Superior temporal gyrus (tissue), 1 donor: ENCODE results near the gene DOCK8.
"Not testable (repeated sequence)": the region's sequence is repeated elsewhere in the genome, so short reads cannot be mapped to it uniquely, and the experiment has no call there.

Experiments
- DNase-seq: peaks from one replicate; pipeline ENCODE4 v3.0.0-alpha.2; 2016; ENCODE audit errors: extremely low spot score

DOCK8 gene

GRCh38 chr9:214648-215493 lies at the start of gene DOCK8:
DOCK8 (plus strand) TSS chr9:214865; CDS start chr9:214977, 112 bp downstream.
- DNase-seq, result peak; percentile 1

GRCh38 chr9:169757-170156 lies 44.9 kb upstream of the DOCK8 start:
- not testable (repeated sequence) for DNase-seq

- DNase-seq, result not testable (repeated sequence)
Observed at GRCh38 chr9:178140-178825, 36.4 kb upstream of the DOCK8 start.

- peak; percentile 21 for DNase-seq
Observed at GRCh38 chr9:178970-179383, 35.7 kb upstream of the DOCK8 start, which contains the start of gene ZNG1A. ZNG1A (minus strand) TSS chr9:179056; CDS start chr9:178969, 87 bp downstream.

GRCh38 chr9:199601-200000 lies 15.1 kb upstream of the DOCK8 start:
- not testable (repeated sequence) for DNase-seq

- DNase-seq, result no peak
Observed at GRCh38 chr9:206481-206880, 8.2 kb upstream of the DOCK8 start.

- DNase-seq, result peak; percentile 5
Observed at GRCh38 chr9:209143-209758, 5.4 kb upstream of the DOCK8 start.

- no peak for DNase-seq
Observed at GRCh38 chr9:211036-211435, 3.6 kb upstream of the DOCK8 start.

- peak; percentile 6 for DNase-seq
Observed at GRCh38 chr9:211557-211956, 3.1 kb upstream of the DOCK8 start.

GRCh38 chr9:212297-212696 lies 2.4 kb upstream of the DOCK8 start:
- DNase-seq, result no peak

- not testable (repeated sequence) for DNase-seq
Observed at GRCh38 chr9:213901-214300, 764 bp upstream of the DOCK8 start.

- DNase-seq, result peak; percentile 4
Observed at GRCh38 chr9:214351-214647, 366 bp upstream of the DOCK8 start.

- peak; percentile 5 for DNase-seq
Observed at GRCh38 chr9:215631-216155, 1.0 kb downstream of the DOCK8 start.

- no peak for DNase-seq
Observed at GRCh38 chr9:216866-217265, 2.2 kb downstream of the DOCK8 start.

- no peak for DNase-seq
Observed at GRCh38 chr9:217950-218349, 3.3 kb downstream of the DOCK8 start.

GRCh38 chr9:219036-219435 lies 4.4 kb downstream of the DOCK8 start:
- DNase-seq, result not testable (repeated sequence)

- no peak for DNase-seq
Observed at GRCh38 chr9:219670-220365, 5.2 kb downstream of the DOCK8 start.

GRCh38 chr9:221989-222776 lies 7.5 kb downstream of the DOCK8 start:
- no peak for DNase-seq

- no peak for DNase-seq
Observed at GRCh38 chr9:223152-223551, 8.5 kb downstream of the DOCK8 start.

GRCh38 chr9:224026-224425 lies 9.4 kb downstream of the DOCK8 start:
- DNase-seq, result no peak
